ENCODE results near the gene TBK1. TPM values are rescaled to one million over a fixed set of nuclear protein-coding genes. Genes with fewer than 3 reads are reported as not detected.

Gene TBK1
- total and polyA plus RNA-seq, 9 of the 15 experiments (the other 6 are each of a cell fraction or from before 2014, with no cell fraction given): 20.4 to 42.0 (median 27.8) TPM

- peak; percentile 23 for TF ChIP-seq E2F8 (IDR thresholded peaks at IDR 0.05; ENCODE audit: low read depth, partially characterized antibody)
- TF ChIP-seq, protein P1, sequence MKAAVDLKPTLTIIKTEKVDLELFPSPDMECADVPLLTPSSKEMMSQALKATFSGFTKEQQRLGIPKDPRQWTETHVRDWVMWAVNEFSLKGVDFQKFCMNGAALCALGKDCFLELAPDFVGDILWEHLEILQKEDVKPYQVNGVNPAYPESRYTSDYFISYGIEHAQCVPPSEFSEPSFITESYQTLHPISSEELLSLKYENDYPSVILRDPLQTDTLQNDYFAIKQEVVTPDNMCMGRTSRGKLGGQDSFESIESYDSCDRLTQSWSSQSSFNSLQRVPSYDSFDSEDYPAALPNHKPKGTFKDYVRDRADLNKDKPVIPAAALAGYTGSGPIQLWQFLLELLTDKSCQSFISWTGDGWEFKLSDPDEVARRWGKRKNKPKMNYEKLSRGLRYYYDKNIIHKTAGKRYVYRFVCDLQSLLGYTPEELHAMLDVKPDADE (conservative IDR thresholded peaks at IDR 0.05; ENCODE audit: control insufficient read depth, low read depth, low read length): peak; percentile 98
- TF ChIP-seq SP2 (IDR thresholded peaks at IDR 0.05; ENCODE audit: extremely low read depth, low read depth, low read length, poor library complexity, severe bottlenecking): peak; percentile 11
- TF ChIP-seq TAF1 (IDR thresholded peaks at IDR 0.05; ENCODE audit: control insufficient read depth, extremely low read depth, insufficient read depth, low read length, severe bottlenecking): peak; percentile 62
- no peak for TF ChIP-seq SIRT6 (IDR thresholded peaks at IDR 0.05; ENCODE audit: low read depth, low read length)
- no peak for TF ChIP-seq MCM2 (IDR thresholded peaks at IDR 0.05; ENCODE audit: low read depth)
- no peak for TF ChIP-seq DMBX1 (CRISPR knock-in tag; IDR thresholded peaks at IDR 0.05; ENCODE audit: borderline replicate concordance)
- TF ChIP-seq NRF1 (conservative IDR thresholded peaks at IDR 0.05 in 1 of 2, IDR thresholded peaks at IDR 0.05 in 1 of 2): peak; percentile 86 to 88
- 0 out of 2 replicates have a peak, but pooled peaks have one; percentile 9 for TF ChIP-seq TOE1 (IDR thresholded peaks at IDR 0.05; ENCODE audit: borderline replicate concordance)
- TF ChIP-seq TOE1 (CRISPR knock-in tag; IDR thresholded peaks at IDR 0.05; ENCODE audit: borderline replicate concordance, low read depth): no peak
- TF ChIP-seq TAF7 (tag; IDR thresholded peaks at IDR 0.05): peak; percentile 71; the same call in 1 of the 2 replicates
- TF ChIP-seq SAFB (IDR thresholded peaks at IDR 0.05; ENCODE audit: borderline replicate concordance, low read depth, low read length): no peak
- TF ChIP-seq MEIS2 (IDR thresholded peaks at IDR 0.05; ENCODE audit: partially characterized antibody): peak; percentile 54
- TF ChIP-seq ATF1 (CRISPR knock-in tag; IDR thresholded peaks at IDR 0.05): no peak; the same call in 1 of the 2 replicates
- peak; percentile 72 for TF ChIP-seq ATF1 (tag; IDR thresholded peaks at IDR 0.05)
- TF ChIP-seq PHF8 (IDR thresholded peaks at IDR 0.05; ENCODE audit: borderline replicate concordance, low read length): peak; percentile 58; the same call in 1 of the 2 replicates
- TF ChIP-seq SREBF1 (IDR thresholded peaks at IDR 0.05; ENCODE audit: borderline replicate concordance, low read depth, low read length): no peak
- TF ChIP-seq E2F1 (CRISPR knock-in tag; IDR thresholded peaks at IDR 0.05): no peak
- peak; percentile 63 for TF ChIP-seq SP1 (CRISPR knock-in tag; IDR thresholded peaks at IDR 0.05)
- TF ChIP-seq, protein P2, sequence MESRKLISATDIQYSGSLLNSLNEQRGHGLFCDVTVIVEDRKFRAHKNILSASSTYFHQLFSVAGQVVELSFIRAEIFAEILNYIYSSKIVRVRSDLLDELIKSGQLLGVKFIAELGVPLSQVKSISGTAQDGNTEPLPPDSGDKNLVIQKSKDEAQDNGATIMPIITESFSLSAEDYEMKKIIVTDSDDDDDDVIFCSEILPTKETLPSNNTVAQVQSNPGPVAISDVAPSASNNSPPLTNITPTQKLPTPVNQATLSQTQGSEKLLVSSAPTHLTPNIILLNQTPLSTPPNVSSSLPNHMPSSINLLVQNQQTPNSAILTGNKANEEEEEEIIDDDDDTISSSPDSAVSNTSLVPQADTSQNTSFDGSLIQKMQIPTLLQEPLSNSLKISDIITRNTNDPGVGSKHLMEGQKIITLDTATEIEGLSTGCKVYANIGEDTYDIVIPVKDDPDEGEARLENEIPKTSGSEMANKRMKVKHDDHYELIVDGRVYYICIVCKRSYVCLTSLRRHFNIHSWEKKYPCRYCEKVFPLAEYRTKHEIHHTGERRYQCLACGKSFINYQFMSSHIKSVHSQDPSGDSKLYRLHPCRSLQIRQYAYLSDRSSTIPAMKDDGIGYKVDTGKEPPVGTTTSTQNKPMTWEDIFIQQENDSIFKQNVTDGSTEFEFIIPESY (CRISPR knock-in tag; IDR thresholded peaks at IDR 0.05): 0 out of 2 replicates have a peak, but pooled peaks have one; percentile 22
Observed at GRCh38 chr12:64403707-64404469, 48.0 kb upstream of the TBK1 start, which contains the start of gene XPOT (continued).
